ENCODE data around the gene TMEM130.

Gene TMEM130

GRCh38 chr7:98808751-98809460 is 60.9 kb downstream of the TMEM130 start:
- DNase-seq (ENCODE audit: low read depth in 2 of 2), result no peak

DNA sequence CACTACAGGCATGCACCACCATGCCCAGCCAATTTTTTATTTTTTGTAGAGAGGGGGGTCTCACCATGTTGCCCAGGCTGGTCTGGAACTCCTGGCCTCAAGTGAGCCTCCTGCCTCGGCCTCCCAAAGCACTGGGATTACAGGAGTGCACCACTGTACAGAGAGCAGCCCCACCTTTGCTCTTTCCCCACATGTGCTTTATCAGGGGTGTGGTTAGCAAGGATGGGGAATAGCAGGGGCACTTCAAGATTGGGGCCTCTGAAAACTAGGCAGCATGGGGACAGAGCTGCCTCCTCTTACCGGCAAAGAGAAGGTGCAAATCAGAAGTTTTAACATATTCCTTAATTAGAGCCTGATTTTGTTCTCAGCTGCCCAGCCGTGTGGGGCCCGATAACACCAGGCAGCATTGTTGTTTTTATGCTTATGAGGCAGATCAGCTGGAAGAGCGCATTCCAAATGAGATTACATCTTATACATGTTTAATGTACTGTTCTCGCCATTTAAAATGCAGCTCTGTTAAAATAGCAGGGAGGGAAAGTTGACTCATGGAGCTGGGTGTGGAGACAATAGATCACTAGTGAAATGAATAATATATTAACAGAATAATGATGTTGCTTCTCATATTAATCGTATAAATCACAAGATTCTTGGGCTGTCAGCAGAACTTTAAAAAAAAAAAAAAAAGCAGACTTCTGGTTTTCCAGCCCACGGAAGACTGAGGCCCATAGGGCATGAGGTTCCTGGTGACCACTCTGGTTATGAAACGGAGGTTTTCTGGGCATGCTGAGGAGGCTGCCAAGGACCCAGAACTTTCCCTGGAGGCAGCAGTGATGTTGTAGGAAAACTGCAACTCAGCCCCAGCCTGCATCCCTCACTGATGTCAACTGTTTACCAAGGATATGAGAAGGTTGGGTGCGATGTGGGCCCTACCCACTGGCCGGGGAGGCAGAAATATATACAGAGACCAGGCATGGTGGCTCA is 62.5 kb downstream of the TMEM130 start:
- DNase-seq (ENCODE audit: low read depth in 2 of 2), result no peak

DNA sequence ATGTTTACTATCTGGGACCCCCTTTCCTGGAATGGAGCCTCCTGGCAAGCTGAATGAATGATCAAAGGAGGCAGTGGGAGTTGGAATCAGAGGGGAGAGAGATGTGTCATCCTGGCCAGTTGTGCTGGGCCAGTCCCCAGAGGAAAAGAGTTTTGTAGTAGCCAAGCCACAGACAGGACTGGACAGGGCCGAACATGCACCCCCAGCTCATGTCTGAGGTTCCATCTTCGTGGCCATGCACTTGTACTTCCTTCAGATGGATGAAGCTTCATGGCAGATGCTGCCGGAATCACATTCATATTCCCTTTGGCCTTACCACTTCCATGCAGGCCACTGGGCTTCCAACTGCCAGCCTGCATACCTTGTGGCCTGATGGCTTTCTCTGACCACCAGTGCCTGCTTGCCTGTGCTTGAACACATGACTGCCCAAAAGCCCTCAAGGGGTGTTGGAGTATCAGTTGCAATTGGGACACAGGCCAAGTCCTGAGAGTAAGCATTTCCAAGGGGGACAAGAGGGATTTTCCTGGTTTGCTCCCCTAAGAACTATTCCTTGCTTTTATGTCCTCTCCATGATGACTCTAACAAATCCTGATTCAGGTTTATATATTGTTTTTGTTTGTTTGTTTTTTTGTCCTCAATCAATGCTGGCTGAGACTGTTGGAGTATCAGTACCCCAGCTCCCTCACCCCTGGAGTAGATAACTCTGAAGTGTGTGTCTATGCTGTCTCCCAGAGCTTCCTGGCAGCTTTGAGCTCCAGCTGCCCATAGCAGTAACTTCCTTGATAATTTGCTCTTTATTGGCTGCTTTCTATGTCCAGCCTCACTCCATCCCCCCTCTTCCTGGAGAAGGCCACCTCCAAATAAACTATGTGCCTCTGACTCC is 63.6 kb downstream of the TMEM130 start:
- DNase-seq (ENCODE audit: low read depth in 2 of 2), result no peak

- no peak for DNase-seq (ENCODE audit: low read depth in 2 of 2)
Measured at GRCh38 chr7:98802781-98803110, 67.1 kb downstream of the TMEM130 start.

DNA sequence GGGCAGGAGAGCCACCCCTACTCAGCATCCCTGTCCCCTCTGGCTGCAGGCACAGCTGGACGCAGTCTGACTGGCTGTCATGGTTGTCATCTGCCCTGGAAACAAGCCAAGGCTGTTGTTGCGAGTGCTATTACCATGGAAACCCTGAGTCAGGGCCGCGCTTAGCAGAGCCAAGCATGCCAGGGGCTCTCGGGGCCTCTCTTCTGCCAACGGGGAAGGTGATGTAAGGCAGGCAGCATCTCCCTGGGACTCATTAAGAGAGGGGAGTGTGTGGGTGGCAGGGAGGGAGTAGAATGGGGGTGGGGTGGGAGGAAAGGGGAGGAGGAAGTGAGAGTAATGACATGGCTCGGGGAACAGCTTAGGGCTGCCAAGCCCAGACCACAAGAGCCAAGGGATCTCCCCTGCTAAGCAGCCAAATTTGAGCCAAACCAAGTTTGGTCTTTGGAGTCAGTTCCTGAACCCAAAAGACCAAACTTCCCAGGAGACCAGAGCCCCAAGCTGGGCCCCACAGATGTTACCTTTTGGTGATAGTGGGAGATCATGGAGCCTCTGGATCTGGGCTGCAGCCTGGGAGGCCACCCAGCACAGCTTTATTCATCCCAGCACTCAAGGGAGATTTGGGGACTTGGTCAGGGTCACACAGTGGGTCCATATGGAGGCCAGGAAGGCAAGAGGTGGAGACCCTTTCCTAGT is 67.6 kb downstream of the TMEM130 start:
- peak; percentile 27 to 31 for DNase-seq (ENCODE audit: low read depth in 2 of 2)

- no peak for DNase-seq (ENCODE audit: low read depth in 2 of 2)
Measured at GRCh38 chr7:98800996-98801395, 68.8 kb downstream of the TMEM130 start.

- no peak for DNase-seq (ENCODE audit: low read depth in 2 of 2)
Measured at GRCh38 chr7:98797150-98797549, 72.7 kb downstream of the TMEM130 start.
